SW 1271 (cell line): ENCODE results near the gene MED27.

Source experiments
- DNase-seq, 2 experiments: peaks; one replicate each; lab custom pipeline; 2025; lab: John Stamatoyannopoulos, UW

Gene MED27

GRCh38 chr9:131876486-131876885 lies 203.2 kb downstream of the MED27 start:
- DNase-seq = no peak

- DNase-seq = peak in 1 of 2 experiments; percentile 4
These were observed 203.7 kb downstream of the MED27 start for GRCh38 chr9:131875828-131876485.

GRCh38 chr9:131874916-131875670 lies 204.6 kb downstream of the MED27 start:
- DNase-seq = no peak

GRCh38 chr9:131874447-131874846 lies 205.2 kb downstream of the MED27 start:
- no peak for DNase-seq

- no peak for DNase-seq
These were observed 205.7 kb downstream of the MED27 start for GRCh38 chr9:131873891-131874440.

GRCh38 chr9:131873335-131873734 lies 206.3 kb downstream of the MED27 start:
- DNase-seq = no peak

GRCh38 chr9:131872702-131873101 lies 207.0 kb downstream of the MED27 start:
- no peak for DNase-seq

GRCh38 chr9:131872006-131872405 lies 207.7 kb downstream of the MED27 start:
- no peak for DNase-seq

GRCh38 chr9:131870156-131870555 lies 209.5 kb downstream of the MED27 start:
- no peak for DNase-seq

GRCh38 chr9:131869348-131869747 lies 210.3 kb downstream of the MED27 start:
- DNase-seq = no peak

GRCh38 chr9:131868766-131869165 lies 210.9 kb downstream of the MED27 start:
- no peak for DNase-seq

GRCh38 chr9:131867611-131868192 lies 212.0 kb downstream of the MED27 start:
- no peak for DNase-seq

GRCh38 chr9:131865446-131866195 lies 214.0 kb downstream of the MED27 start:
- no peak for DNase-seq

GRCh38 chr9:131864531-131864930 lies 215.1 kb downstream of the MED27 start:
- no peak for DNase-seq

- no peak for DNase-seq
These were observed 216.3 kb downstream of the MED27 start for GRCh38 chr9:131863306-131863896.

- DNase-seq = no peak
These were observed 217.4 kb downstream of the MED27 start for GRCh38 chr9:131862261-131862660.

- DNase-seq = no peak
These were observed 219.2 kb downstream of the MED27 start for GRCh38 chr9:131860430-131860829.

- no peak for DNase-seq
These were observed 221.5 kb downstream of the MED27 start for GRCh38 chr9:131858147-131858546.

- no peak for DNase-seq
These were observed 223.6 kb downstream of the MED27 start for GRCh38 chr9:131856105-131856504.

GRCh38 chr9:131854896-131855613 lies 224.6 kb downstream of the MED27 start:
- no peak for DNase-seq

- no peak for DNase-seq
These were observed 225.3 kb downstream of the MED27 start for GRCh38 chr9:131854334-131854733.
